Gastrocnemius medialis (tissue), 4 donors: Measurements from ENCODE around the gene NXT1.

Source experiments
- POLR2A ChIP-seq, 2 donors: fragments of 450-650 bp; IDR thresholded peaks; one replicate each; pipeline ENCODE4 v1.6.1; 2017; ENCODE audit warnings: antibody characterized with exemption in 2 of 2, mild to moderate bottlenecking in 2 of 2, moderate library complexity in 2 of 2
- TF ChIP-seq, protein P1 (sequence below), 5 experiments: fragments of 450-650 bp in 3 of 5; fragments of 200-600 bp in 2 of 5; sonication (generic) in 2 of 5; IDR thresholded peaks in 4 of 5; conservative IDR thresholded peaks in 1 of 5; 1 replicate in 4 of 5; 2 replicates in 1 of 5; pipeline ENCODE4 v1.5.1; 2016 to 2019; ENCODE audit warnings: antibody characterized with exemption in 5 of 5, mild to moderate bottlenecking in 3 of 5, moderate library complexity in 3 of 5

DNA sequence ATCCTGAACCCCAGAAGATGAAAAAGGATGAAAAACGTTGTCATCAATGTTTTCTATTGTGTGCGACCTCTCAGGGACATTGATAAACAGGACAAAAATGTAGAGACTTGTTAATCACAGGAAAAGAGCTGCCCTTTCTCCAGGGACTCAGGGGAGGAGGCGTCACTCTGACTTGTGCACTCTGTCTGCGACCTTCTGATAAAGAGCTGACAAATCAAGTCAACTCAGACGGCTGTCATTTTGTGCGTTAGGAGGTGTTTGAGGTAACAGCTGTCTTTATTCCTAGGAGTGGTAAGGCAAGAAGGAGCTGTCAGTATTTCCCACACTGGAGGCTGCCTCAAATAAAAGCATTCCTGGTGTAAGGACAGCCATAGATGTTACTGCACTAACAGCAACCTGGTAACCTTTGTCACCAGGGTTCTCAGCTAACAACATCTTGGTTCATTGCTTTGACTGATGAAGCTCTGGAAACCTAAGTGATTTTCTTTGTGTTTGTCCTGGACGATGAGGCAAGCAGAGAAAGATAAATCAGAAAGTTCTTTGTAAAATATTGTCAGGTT lies 38.6 kb upstream of the NXT1 start:
- TF ChIP-seq POLR2A (IDR thresholded peaks at IDR 0.05) = no peak
- TF ChIP-seq, protein P1, sequence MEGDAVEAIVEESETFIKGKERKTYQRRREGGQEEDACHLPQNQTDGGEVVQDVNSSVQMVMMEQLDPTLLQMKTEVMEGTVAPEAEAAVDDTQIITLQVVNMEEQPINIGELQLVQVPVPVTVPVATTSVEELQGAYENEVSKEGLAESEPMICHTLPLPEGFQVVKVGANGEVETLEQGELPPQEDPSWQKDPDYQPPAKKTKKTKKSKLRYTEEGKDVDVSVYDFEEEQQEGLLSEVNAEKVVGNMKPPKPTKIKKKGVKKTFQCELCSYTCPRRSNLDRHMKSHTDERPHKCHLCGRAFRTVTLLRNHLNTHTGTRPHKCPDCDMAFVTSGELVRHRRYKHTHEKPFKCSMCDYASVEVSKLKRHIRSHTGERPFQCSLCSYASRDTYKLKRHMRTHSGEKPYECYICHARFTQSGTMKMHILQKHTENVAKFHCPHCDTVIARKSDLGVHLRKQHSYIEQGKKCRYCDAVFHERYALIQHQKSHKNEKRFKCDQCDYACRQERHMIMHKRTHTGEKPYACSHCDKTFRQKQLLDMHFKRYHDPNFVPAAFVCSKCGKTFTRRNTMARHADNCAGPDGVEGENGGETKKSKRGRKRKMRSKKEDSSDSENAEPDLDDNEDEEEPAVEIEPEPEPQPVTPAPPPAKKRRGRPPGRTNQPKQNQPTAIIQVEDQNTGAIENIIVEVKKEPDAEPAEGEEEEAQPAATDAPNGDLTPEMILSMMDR (IDR thresholded peaks at IDR 0.05 in 4 of 5, conservative IDR thresholded peaks at IDR 0.05 in 1 of 5) = no peak
